B cell (primary cell): ENCODE measurements around the gene UTP25. TPM values are rescaled to one million over a fixed set of nuclear protein-coding genes. Genes with fewer than 3 reads are reported as not detected.

Source experiments
- ATAC-seq: fragments of 200-7000 bp; cut with Tn5 transposase; one replicate; pipeline ENCODE4 v1.10.0; 2021; ENCODE audit warnings: low read depth, mild to moderate bottlenecking, moderate number of reproducible peaks, moderate library complexity
- CTCF ChIA-PET: fragments of 350-600 bp; sonication (Branson Sonifier 250); formaldehyde crosslinking; loops from one replicate; lab custom pipeline; 2021; ENCODE audit warnings: antibody characterized with exemption, inconsistent platforms; lab: Charles Lee
- POLR2A ChIA-PET: fragments of 350-600 bp; sonication (Branson Sonifier 250); formaldehyde crosslinking; loops from one replicate; lab custom pipeline; 2021; ENCODE audit warnings: antibody characterized with exemption; lab: Charles Lee
- DNase-seq: peaks from one replicate; pipeline ENCODE4 v3.0.0; 2013
- H2AFZ ChIP-seq: 2 replicates; pipeline ENCODE4 v1.6.1; 2012; ENCODE audit warnings: mild to moderate bottlenecking, low read depth, low read length; ENCODE audit not compliant: insufficient read depth, poor library complexity, severe bottlenecking
- H3K27ac ChIP-seq, 2 donors: 1 replicate in 1 of 2; 2 replicates in 1 of 2; pipeline ENCODE4 v1.5.1; 2012 to 2013; ENCODE audit warnings: low read length in 2 of 2, mild to moderate bottlenecking in 2 of 2, moderate library complexity in 1 of 2
- H3K27me3 ChIP-seq, 4 experiments: fragments of 200-600 bp in 1 of 4; sonication (generic) in 1 of 4; replicated peaks in 1 of 4; 1 replicate in 2 of 4; 2 replicates in 2 of 4; pipeline versions ENCODE4 v1.6.1 to v1.7.0; 2013 to 2016; ENCODE audit warnings: low read length in 3 of 4, mild to moderate bottlenecking in 2 of 4, mixed read lengths in 1 of 4, moderate library complexity in 1 of 4; ENCODE audit not compliant: insufficient read depth in 4 of 4, control insufficient read depth in 3 of 4; ENCODE audit errors: control extremely low read depth in 1 of 4
- H3K36me3 ChIP-seq, 2 experiments: replicated peaks in 1 of 2; 1 replicate in 1 of 2; 2 replicates in 1 of 2; pipeline versions ENCODE4 v1.6.1 to v1.7.1; 2013; ENCODE audit warnings: low read length in 1 of 2; ENCODE audit not compliant: insufficient read depth in 2 of 2, control insufficient read depth in 1 of 2; ENCODE audit errors: control extremely low read depth in 1 of 2, extremely low read depth in 1 of 2
- H3K4me1 ChIP-seq, 2 donors: fragments of 200-600 bp in 1 of 2; sonication (generic) in 1 of 2; 1 replicate in 1 of 2; 2 replicates in 1 of 2; pipeline versions ENCODE4 v1.5.1 to v1.6.1; 2013 to 2017; ENCODE audit warnings: low read length in 2 of 2; ENCODE audit not compliant: control insufficient read depth in 2 of 2, insufficient read depth in 2 of 2
- H3K4me2 ChIP-seq: replicated peaks from 2 replicates; pipeline ENCODE3; 2012; ENCODE audit warnings: mild to moderate bottlenecking, low read depth, low read length; ENCODE audit not compliant: poor library complexity, severe bottlenecking
- H3K4me3 ChIP-seq, 5 experiments: fragments of 200-600 bp in 1 of 5; sonication (generic) in 1 of 5; 1 replicate in 3 of 5; 2 replicates in 2 of 5; pipeline versions ENCODE4 v1.5.1 to v1.7.0; 2011 to 2016; ENCODE audit warnings: low read length in 4 of 5, mild to moderate bottlenecking in 4 of 5, low read depth in 2 of 5, control low read depth in 1 of 5, moderate library complexity in 1 of 5; ENCODE audit not compliant: insufficient read depth in 1 of 5; ENCODE audit errors: control extremely low read depth in 1 of 5, extremely low read depth in 1 of 5
- H3K79me2 ChIP-seq: fragments of 200-600 bp; sonication (generic); one replicate; pipeline ENCODE4 v1.6.0; 2016; ENCODE audit warnings: low read length; ENCODE audit not compliant: control insufficient read depth, insufficient read depth
- H3K9ac ChIP-seq: fragments of 200-600 bp; sonication (generic); 2 replicates; pipeline ENCODE4 v1.6.1; 2017; ENCODE audit warnings: mild to moderate bottlenecking, low read length, moderate library complexity
- H3K9me3 ChIP-seq, 3 donors: one replicate each; pipeline versions ENCODE4 v1.6.1 to v1.7.1; 2013; ENCODE audit warnings: low read length in 2 of 3; ENCODE audit not compliant: control insufficient read depth in 2 of 3, insufficient read depth in 1 of 3; ENCODE audit errors: control extremely low read depth in 1 of 3
- H4K20me1 ChIP-seq: 2 replicates; pipeline ENCODE4 v1.6.0; 2012; ENCODE audit warnings: mild to moderate bottlenecking, low read length; ENCODE audit not compliant: insufficient read depth, control insufficient read depth, poor library complexity, severe bottlenecking
- H3K27ac Mint-ChIP-seq: one replicate; pipeline ENCODE4 v1.8.0; 2021; ENCODE audit warnings: mixed read lengths
- H3K27me3 Mint-ChIP-seq: one replicate; pipeline ENCODE4 v1.8.0; 2021; ENCODE audit warnings: mixed read lengths
- H3K4me1 Mint-ChIP-seq: one replicate; pipeline ENCODE4 v1.8.0; 2021; ENCODE audit warnings: mixed read lengths
- H3K4me3 Mint-ChIP-seq: one replicate; pipeline ENCODE4 v1.8.0; 2021; ENCODE audit warnings: mixed read lengths
- H3K9me3 Mint-ChIP-seq: one replicate; pipeline ENCODE4 v1.8.0; 2022; ENCODE audit warnings: mixed read lengths; ENCODE audit not compliant: insufficient read depth
- CTCF ChIP-seq: fragments of 200-600 bp; IDR thresholded peaks from one replicate; pipeline ENCODE4 v1.8.0; 2022; ENCODE audit warnings: antibody characterized with exemption, mild to moderate bottlenecking
- EZH2 ChIP-seq: IDR thresholded peaks from 2 replicates; pipeline ENCODE4 v1.6.1; 2012; ENCODE audit warnings: borderline replicate concordance, low read depth, mild to moderate bottlenecking, moderate library complexity, low read length; ENCODE audit not compliant: insufficient read depth, poor library complexity, severe bottlenecking
- WGBS: methylation state at CpG from one replicate; pipeline ENCODE4 v1.1.5; 2013; ENCODE audit warnings: missing lambda C conversion rate; ENCODE audit not compliant: insufficient coverage; 5-methylcytosine and 5-hydroxymethylcytosine counted together
- intact Hi-C: fragments of 100-400 bp; cut with micrococcal nuclease; formaldehyde crosslinking; loops from one replicate; pipeline ENCODE4 v1.10.0; 2022
- polyA plus RNA-seq: library from polyadenylated mRNA; depleted of rRNA; stranded (reverse); fragments of >200 nt; gene quantifications from 2 replicates; pipeline ENCODE4 v1.2.3, GENCODE V29; 2012
- total RNA-seq, 2 donors: library from RNA; stranded (reverse); fragments of 120-200 nt in 1 of 2; gene quantifications; 1 replicate in 1 of 2; 2 replicates in 1 of 2; pipeline versions ENCODE4 v1.2.3 to v1.2.4, GENCODE V29; 2013 to 2022

UTP25 gene
- total and polyA plus RNA-seq, 2 donors (not counting 1 experiment from before 2014, with no cell fraction given): 6.2 to 16.6 TPM

GRCh38 chr1:209884249-209884648 lies 56.5 kb downstream of the UTP25 start:
- Mint-ChIP-seq H3K27me3 (peaks cover 37% of the 10 kb centered on the region), H3K4me3 (no peak overlapping the region), H3K4me1 (no peaks in the 10 kb centered on the region), H3K9me3 (no peaks in the 10 kb centered on the region), H3K27ac (no peak overlapping the region)
- Histone ChIP-seq H3K9me3 (peaks cover 0 to 2% (median 0%) of the 10 kb centered on the region in 3 donors), H3K27me3 (peaks cover 0 to 5% (median 2%) of the 10 kb centered on the region in 4 experiments), H3K4me2 (no peak overlapping the region), H2AFZ (no peak overlapping the region), H3K36me3 (no peaks in the 10 kb centered on the region), H3K9ac (no peak overlapping the region), H3K79me2 (no peaks in the 10 kb centered on the region), H3K4me1 (no peaks in the 10 kb centered on the region), H3K27ac (no peak overlapping the region), H3K4me3 (no peak overlapping the region), H4K20me1 (no peaks in the 10 kb centered on the region)
- 38% methylated on average over 1 of the region's 4 CpGs for WGBS
- CTCF ChIA-PET: no interaction called here
- intact Hi-C loops: no loop called here
- ATAC-seq (no peak), DNase-seq (no peak)
- POLR2A ChIA-PET: no interaction called here
- no peak for TF ChIP-seq CTCF
- no peak for TF ChIP-seq EZH2

GRCh38 chr1:209884665-209885117 lies 56.9 kb downstream of the UTP25 start:
- H3K4me3 ChIP-seq: no peak overlapping the region
- Mint-ChIP-seq H3K27ac (no peak overlapping the region), H3K4me3 (no peak overlapping the region), H3K4me1 (no peaks in the 10 kb centered on the region), H3K9me3 (no peaks in the 10 kb centered on the region), H3K27me3 (peaks cover 37% of the 10 kb centered on the region)
- ChIA-PET POLR2A (no interaction called here), CTCF (no interaction called here)
- no peaks in the 10 kb centered on the region for H4K20me1 ChIP-seq
- no peak for DNase-seq
- H3K27ac ChIP-seq: no peak overlapping the region
- H3K4me2 ChIP-seq: no peak overlapping the region
- intact Hi-C loops: no loop called here
- H3K79me2 ChIP-seq: no peaks in the 10 kb centered on the region
- no peaks in the 10 kb centered on the region for H3K4me1 ChIP-seq
- peak; percentile 51 for ATAC-seq
- H3K36me3 ChIP-seq: no peaks in the 10 kb centered on the region
- H3K9me3 ChIP-seq: peaks cover 0 to 3% (median 0%) of the 10 kb centered on the region in 3 donors
- no peak overlapping the region for H2AFZ ChIP-seq
- no peak overlapping the region for H3K9ac ChIP-seq
- TF ChIP-seq CTCF (no peak), EZH2 (no peak)
- 36% methylated on average over 1 of the region's 2 CpGs for WGBS
- H3K27me3 ChIP-seq: peaks cover 0 to 5% (median 2%) of the 10 kb centered on the region in 4 experiments
